GM18520 (cell line): ENCODE measurements around the gene MTOR.

ENCODE experiments used
- ATAC-seq: cut with Tn5 transposase; IDR thresholded peaks from one replicate; pipeline ENCODE4 v1.9.1; 2021; ENCODE audit not compliant: unreplicated experiment

MTOR gene

GRCh38 chr1:11227106-11228077 lies 35.0 kb downstream of the MTOR start:
- ATAC-seq = no peak

GRCh38 chr1:11216074-11216473 lies 46.3 kb downstream of the MTOR start:
- ATAC-seq = no peak

- no peak for ATAC-seq
Observed at GRCh38 chr1:11215381-11216005, 46.9 kb downstream of the MTOR start.

GRCh38 chr1:11214698-11215380 lies 47.5 kb downstream of the MTOR start:
- no peak for ATAC-seq

GRCh38 chr1:11211925-11212587 lies 50.3 kb downstream of the MTOR start:
- no peak for ATAC-seq

- no peak for ATAC-seq
Observed at GRCh38 chr1:11211461-11211860, 50.9 kb downstream of the MTOR start.

GRCh38 chr1:11207898-11208611 lies 54.3 kb downstream of the MTOR start:
- no peak for ATAC-seq

- ATAC-seq = no peak
Observed at GRCh38 chr1:11204396-11205190, 57.8 kb downstream of the MTOR start.

GRCh38 chr1:11198851-11199594 lies 63.3 kb downstream of the MTOR start:
- ATAC-seq = no peak

GRCh38 chr1:11198257-11198656 lies 64.1 kb downstream of the MTOR start:
- ATAC-seq = no peak

GRCh38 chr1:11197359-11197758 lies 65.0 kb downstream of the MTOR start:
- no peak for ATAC-seq

- ATAC-seq = no peak
Observed at GRCh38 chr1:11196945-11197344, 65.4 kb downstream of the MTOR start.

GRCh38 chr1:11194407-11195176 lies 67.8 kb downstream of the MTOR start:
- no peak for ATAC-seq

GRCh38 chr1:11193376-11193775 lies 69.0 kb downstream of the MTOR start:
- no peak for ATAC-seq

GRCh38 chr1:11188858-11189451 lies 73.4 kb downstream of the MTOR start, which contains the start of gene ANGPTL7:
Gene ANGPTL7, plus strand, starts transcription at chr1:11189355. Its CDS starts 225 bp downstream, at chr1:11189580.
- no peak for ATAC-seq

GRCh38 chr1:11188381-11188780 lies 74.0 kb downstream of the MTOR start:
- no peak for ATAC-seq

- no peak for ATAC-seq
Observed at GRCh38 chr1:11187931-11188330, 74.4 kb downstream of the MTOR start.

GRCh38 chr1:11187494-11187893 lies 74.9 kb downstream of the MTOR start:
- ATAC-seq = no peak
